ENCODE measurements around the gene PRKD2.
A peak's percentile ranks its signal among the peaks of the same experiment; 100 is the strongest.
"Not testable (repeated sequence)": the region's sequence is repeated elsewhere in the genome, so short reads cannot be mapped to it uniquely, and the experiment has no call there.

The PRKD2 gene

GRCh38 chr19:46634045-46634655 lies 82.8 kb downstream of the PRKD2 start:
- Histone ChIP-seq H3K4me3 (ENCODE audit: low read length) (peak overlapping the region; percentile 35), H3K4me1 (ENCODE audit: control insufficient read depth, insufficient read depth, low read length) (peaks cover 18% of the 10 kb centered on the region), H3K27me3 (replicated peaks; ENCODE audit: control insufficient read depth, insufficient read depth, low read length) (peaks cover 8% of the 10 kb centered on the region), H3K9me3 (ENCODE audit: control insufficient read depth, low read length) (no peaks in the 10 kb centered on the region), H3K36me3 (ENCODE audit: control insufficient read depth, insufficient read depth, low read length, severe bottlenecking) (no peaks in the 10 kb centered on the region), H3K9ac (ENCODE audit: low read length) (no peak overlapping the region)
- DNase-seq (ENCODE audit: low read depth), result peak; percentile 78

GRCh38 chr19:46633130-46633529 lies 83.8 kb downstream of the PRKD2 start:
- Histone ChIP-seq H3K4me1 (ENCODE audit: control insufficient read depth, insufficient read depth, low read length) (peaks cover 15% of the 10 kb centered on the region), H3K9me3 (ENCODE audit: control insufficient read depth, low read length) (no peaks in the 10 kb centered on the region), H3K27me3 (replicated peaks; ENCODE audit: control insufficient read depth, insufficient read depth, low read length) (peaks cover 8% of the 10 kb centered on the region), H3K9ac (ENCODE audit: low read length) (no peak overlapping the region), H3K4me3 (ENCODE audit: low read length) (no peak overlapping the region), H3K36me3 (ENCODE audit: control insufficient read depth, insufficient read depth, low read length, severe bottlenecking) (no peaks in the 10 kb centered on the region)
- no peak for DNase-seq (ENCODE audit: low read depth)

- DNase-seq (ENCODE audit: low read depth), result peak; percentile 63
- no peaks in the 10 kb centered on the region for H3K36me3 ChIP-seq (ENCODE audit: control insufficient read depth, insufficient read depth, low read length, severe bottlenecking)
- H3K4me1 ChIP-seq (ENCODE audit: control insufficient read depth, insufficient read depth, low read length), result peaks cover 15% of the 10 kb centered on the region
- no peaks in the 10 kb centered on the region for H3K9me3 ChIP-seq (ENCODE audit: control insufficient read depth, low read length)
- peaks cover 8% of the 10 kb centered on the region for H3K27me3 ChIP-seq (replicated peaks; ENCODE audit: control insufficient read depth, insufficient read depth, low read length)
- no peak overlapping the region for H3K9ac ChIP-seq (ENCODE audit: low read length)
- H3K4me3 ChIP-seq (ENCODE audit: low read length), result no peak overlapping the region
Measured at GRCh38 chr19:46631481-46631880, 85.4 kb downstream of the PRKD2 start.

- H3K4me1 ChIP-seq (ENCODE audit: control insufficient read depth, insufficient read depth, low read length), result peaks cover 20% of the 10 kb centered on the region
- no peak overlapping the region for H3K4me3 ChIP-seq (ENCODE audit: low read length)
- H3K9me3 ChIP-seq (ENCODE audit: control insufficient read depth, low read length), result no peaks in the 10 kb centered on the region
- no peak for DNase-seq (ENCODE audit: low read depth)
- no peaks in the 10 kb centered on the region for H3K36me3 ChIP-seq (ENCODE audit: control insufficient read depth, insufficient read depth, low read length, severe bottlenecking)
- no peak overlapping the region for H3K9ac ChIP-seq (ENCODE audit: low read length)
- H3K27me3 ChIP-seq (replicated peaks; ENCODE audit: control insufficient read depth, insufficient read depth, low read length), result peaks cover 8% of the 10 kb centered on the region
Measured at GRCh38 chr19:46630586-46631205, 86.2 kb downstream of the PRKD2 start.

- Histone ChIP-seq H3K9me3 (ENCODE audit: control insufficient read depth, low read length) (no peaks in the 10 kb centered on the region), H3K27me3 (replicated peaks; ENCODE audit: control insufficient read depth, insufficient read depth, low read length) (peaks cover 8% of the 10 kb centered on the region), H3K9ac (ENCODE audit: low read length) (no peak overlapping the region), H3K4me3 (ENCODE audit: low read length) (no peak overlapping the region), H3K4me1 (ENCODE audit: control insufficient read depth, insufficient read depth, low read length) (peaks cover 30% of the 10 kb centered on the region), H3K36me3 (ENCODE audit: control insufficient read depth, insufficient read depth, low read length, severe bottlenecking) (no peaks in the 10 kb centered on the region)
- DNase-seq (ENCODE audit: low read depth), result no peak
Measured at GRCh38 chr19:46629546-46630025, 87.3 kb downstream of the PRKD2 start.

GRCh38 chr19:46628970-46629369 lies 87.9 kb downstream of the PRKD2 start:
- peaks cover 30% of the 10 kb centered on the region for H3K4me1 ChIP-seq (ENCODE audit: control insufficient read depth, insufficient read depth, low read length)
- not testable (repeated sequence) for H3K9me3 ChIP-seq (ENCODE audit: control insufficient read depth, low read length); H3K9ac ChIP-seq (ENCODE audit: low read length); H3K4me3 ChIP-seq (ENCODE audit: low read length); H3K36me3 ChIP-seq (ENCODE audit: control insufficient read depth, insufficient read depth, low read length, severe bottlenecking); H3K27me3 ChIP-seq (replicated peaks; ENCODE audit: control insufficient read depth, insufficient read depth, low read length); DNase-seq (ENCODE audit: low read depth)

GRCh38 chr19:46626446-46626845 lies 90.5 kb downstream of the PRKD2 start:
- Histone ChIP-seq H3K9me3 (ENCODE audit: control insufficient read depth, low read length) (no peaks in the 10 kb centered on the region), H3K9ac (ENCODE audit: low read length) (no peak overlapping the region), H3K36me3 (ENCODE audit: control insufficient read depth, insufficient read depth, low read length, severe bottlenecking) (no peaks in the 10 kb centered on the region), H3K4me1 (ENCODE audit: control insufficient read depth, insufficient read depth, low read length) (peaks cover 30% of the 10 kb centered on the region), H3K27me3 (replicated peaks; ENCODE audit: control insufficient read depth, insufficient read depth, low read length) (no peaks in the 10 kb centered on the region), H3K4me3 (ENCODE audit: low read length) (no peak overlapping the region)
- no peak for DNase-seq (ENCODE audit: low read depth)

- no peak overlapping the region for H3K4me3 ChIP-seq (ENCODE audit: low read length)
- DNase-seq (ENCODE audit: low read depth), result no peak
- H3K9me3 ChIP-seq (ENCODE audit: control insufficient read depth, low read length), result no peaks in the 10 kb centered on the region
- H3K27me3 ChIP-seq (replicated peaks; ENCODE audit: control insufficient read depth, insufficient read depth, low read length), result no peaks in the 10 kb centered on the region
- peak overlapping the region; percentile 22 for H3K9ac ChIP-seq (ENCODE audit: low read length)
- peaks cover 29% of the 10 kb centered on the region for H3K4me1 ChIP-seq (ENCODE audit: control insufficient read depth, insufficient read depth, low read length)
- H3K36me3 ChIP-seq (ENCODE audit: control insufficient read depth, insufficient read depth, low read length, severe bottlenecking), result no peaks in the 10 kb centered on the region
Measured at GRCh38 chr19:46625731-46626130, 91.2 kb downstream of the PRKD2 start.

- peak; percentile 88 for DNase-seq (ENCODE audit: low read depth)
Measured at GRCh38 chr19:46624958-46625661, 91.8 kb downstream of the PRKD2 start, which contains the start of gene PTGIR. Gene PTGIR, minus strand, starts transcription at chr19:46625089. Its CDS starts 864 bp downstream, at chr19:46624225.

More at GRCh38 chr19:46624958-46625661, 91.8 kb downstream of the PRKD2 start, which contains the start of gene PTGIR:
- peaks cover 32% of the 10 kb centered on the region for H3K4me1 ChIP-seq (ENCODE audit: control insufficient read depth, insufficient read depth, low read length)
- no peaks in the 10 kb centered on the region for H3K27me3 ChIP-seq (replicated peaks; ENCODE audit: control insufficient read depth, insufficient read depth, low read length)
- H3K9me3 ChIP-seq (ENCODE audit: control insufficient read depth, low read length), result no peaks in the 10 kb centered on the region
- H3K36me3 ChIP-seq (ENCODE audit: control insufficient read depth, insufficient read depth, low read length, severe bottlenecking), result no peaks in the 10 kb centered on the region
- peak within 1 kb of the TSS; percentile 79 for H3K9ac ChIP-seq (ENCODE audit: low read length)
- H3K4me3 ChIP-seq (ENCODE audit: low read length), result peak within 1 kb of the TSS; percentile 74
